SHP77 (cell line): ENCODE results near the gene EMC1.
"Not testable (repeated sequence)": the region's sequence is repeated elsewhere in the genome, so short reads cannot be mapped to it uniquely, and the experiment has no call there.

Experiments
- DNase-seq, 2 experiments: peaks; one replicate each; lab custom pipeline; 2025; lab: John Stamatoyannopoulos, UW

EMC1 gene

DNA sequence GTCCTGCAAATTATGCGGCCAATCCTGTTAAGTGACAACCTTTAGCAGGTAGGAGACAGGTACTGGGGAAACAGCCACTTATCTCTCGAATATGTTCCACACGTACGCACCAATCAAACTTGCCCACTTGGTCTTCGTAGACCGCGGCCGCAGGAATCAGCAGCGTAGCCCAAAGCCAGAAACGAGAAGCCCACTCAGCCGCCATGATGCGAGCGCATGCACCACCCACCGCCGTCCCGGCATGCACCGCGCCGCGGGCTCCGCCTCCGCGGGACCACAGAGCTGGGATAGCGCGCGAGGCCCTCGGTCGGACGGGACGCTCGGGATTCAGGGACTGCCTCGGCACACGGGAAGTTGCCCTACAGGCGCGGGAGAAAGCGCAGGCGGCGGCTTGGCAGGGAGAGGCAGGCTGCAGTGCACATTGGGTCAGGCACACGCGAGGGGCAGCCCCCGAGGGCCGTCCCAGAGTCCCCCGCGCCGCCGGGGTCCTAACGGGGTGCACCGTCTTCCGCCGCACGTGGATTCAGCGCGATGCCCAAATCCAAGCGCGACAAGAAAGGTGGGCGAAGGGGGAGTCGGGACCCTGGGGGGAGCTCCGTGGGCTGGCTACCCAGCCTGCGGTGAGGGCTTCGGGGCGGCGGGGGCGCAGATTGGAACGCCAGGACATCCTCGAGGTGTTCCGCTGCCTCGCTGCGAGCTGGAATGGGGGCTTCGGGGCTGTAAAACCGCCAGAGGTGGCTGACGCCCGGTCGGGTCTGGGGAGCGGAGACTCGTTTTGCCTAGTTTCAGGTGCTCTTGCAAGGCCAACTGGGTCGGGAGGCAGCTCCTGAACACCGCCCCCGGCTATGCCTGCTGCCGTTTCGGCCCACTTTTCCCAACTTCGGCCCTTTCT is at the start of gene EMC1, which contains the start of gene MRTO4:
Gene EMC1, minus strand, starts transcription at position 220 of the 892 bp plus-strand sequence. Its CDS starts 15 bp downstream, at position 205.
Gene MRTO4, plus strand, starts transcription at position 501 of the 892 bp plus-strand sequence. Its CDS starts 31 bp downstream, at position 532.
- peak; percentile 70 to 83 for DNase-seq

DNA sequence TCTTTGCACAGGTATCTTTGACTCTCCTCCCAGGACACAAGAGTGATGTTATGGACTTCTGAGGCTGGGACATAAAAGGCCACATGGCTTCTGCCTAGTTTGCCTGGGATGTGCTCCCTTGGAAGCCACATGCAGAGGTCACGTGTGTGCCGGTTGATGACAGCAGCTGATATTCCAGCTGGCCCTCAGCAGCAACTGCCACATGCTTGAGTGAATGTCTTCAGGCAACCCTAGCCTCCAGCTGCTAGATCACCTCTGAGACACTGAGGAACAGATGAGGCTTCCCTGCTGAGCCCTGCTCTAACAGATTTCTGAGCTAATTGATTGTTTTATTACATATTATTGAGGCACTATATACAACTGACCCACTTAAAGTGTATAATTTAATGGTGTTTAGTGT is 48.9 kb upstream of the EMC1 start:
- peak; percentile 31 to 34 for DNase-seq

DNA sequence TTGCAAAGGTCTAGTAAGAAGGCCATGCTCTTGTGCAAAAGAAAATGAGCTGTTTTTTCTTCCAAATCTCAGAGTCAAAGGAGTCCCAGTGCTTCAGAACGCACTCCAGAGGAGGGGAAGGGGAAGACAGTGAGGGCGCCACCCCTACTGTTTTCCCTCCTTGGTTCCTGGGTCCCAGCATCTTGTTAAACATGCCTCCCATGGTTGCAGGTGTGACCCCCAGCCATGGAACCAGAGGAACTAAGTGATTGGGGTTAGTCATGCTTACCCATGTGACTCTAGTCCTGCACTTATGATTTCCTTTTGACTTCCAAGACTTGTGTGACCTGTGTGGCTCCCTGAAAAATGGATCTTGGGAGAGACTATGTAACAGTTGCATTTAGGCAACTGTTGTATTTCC is 43.3 kb upstream of the EMC1 start:
- DNase-seq = no peak

DNA sequence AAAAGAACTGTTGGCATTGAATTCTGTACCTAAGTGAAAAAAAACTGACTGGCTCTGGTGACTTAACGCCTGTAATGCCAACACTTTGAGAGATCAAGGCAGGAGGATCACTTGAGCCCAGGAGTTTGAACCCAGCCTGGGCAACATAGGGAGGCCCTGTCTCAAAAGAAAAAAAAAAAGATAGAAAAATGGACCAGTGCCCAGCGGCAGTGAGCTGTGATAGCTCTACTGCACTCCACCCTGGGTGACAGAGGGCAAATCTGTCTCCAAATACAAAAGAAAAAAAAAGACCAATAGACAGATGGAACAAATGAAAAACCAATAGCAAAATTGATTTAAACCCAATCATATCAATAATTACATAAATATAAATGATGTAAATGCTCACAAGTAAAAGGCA is 37.9 kb upstream of the EMC1 start:
- no peak for DNase-seq

DNA sequence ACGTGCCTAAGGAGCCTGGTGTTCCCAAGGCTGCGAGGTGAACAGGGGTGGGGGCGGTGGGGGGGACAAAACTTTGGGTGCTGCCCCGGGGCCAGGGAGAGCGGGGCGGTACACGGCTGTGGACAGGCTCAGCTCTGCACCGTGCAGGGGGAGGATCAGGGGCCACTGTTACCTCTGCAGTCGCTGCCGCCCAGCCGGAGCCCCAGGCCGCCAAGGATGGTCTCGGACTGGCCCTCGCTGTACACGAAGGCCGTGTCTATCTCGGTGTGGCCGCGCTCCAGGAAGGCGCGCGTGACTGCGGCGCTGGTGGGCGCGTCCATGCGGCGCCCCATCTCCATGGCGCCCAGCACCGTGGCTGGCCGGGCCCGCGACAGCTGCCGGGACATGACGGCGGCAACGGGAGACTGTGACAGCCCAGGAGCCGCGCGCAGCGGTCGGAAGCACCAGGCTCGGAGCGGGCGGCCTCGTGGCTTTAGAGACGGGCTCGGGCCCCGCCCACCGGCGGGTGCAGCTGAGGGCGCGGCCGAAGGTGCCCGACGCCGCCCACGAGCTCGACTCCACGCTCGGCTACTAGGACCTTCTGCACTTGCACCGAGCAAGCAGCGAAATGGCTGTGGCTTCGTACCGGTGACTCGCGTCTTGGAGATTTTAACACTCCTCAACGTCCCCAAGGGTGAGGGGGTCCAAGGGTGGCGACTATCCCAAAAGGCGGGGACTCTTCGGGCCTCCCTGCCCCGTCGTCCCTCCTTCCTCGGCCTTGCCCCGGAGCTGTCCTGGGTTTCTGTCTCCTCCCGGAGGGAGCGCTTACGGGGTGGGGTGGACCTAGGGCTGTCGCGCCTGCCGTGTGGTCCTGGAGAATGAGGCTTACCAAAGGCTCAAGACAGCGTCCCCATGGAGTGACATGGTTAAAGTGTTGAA is 37.3 kb upstream of the EMC1 start, which contains the start of gene AKR7A3:
Gene AKR7A3, minus strand, starts transcription at position 447 of the 918 bp plus-strand sequence. Its CDS starts 61 bp downstream, at position 386.
- peak; percentile 60 to 82 for DNase-seq

DNA sequence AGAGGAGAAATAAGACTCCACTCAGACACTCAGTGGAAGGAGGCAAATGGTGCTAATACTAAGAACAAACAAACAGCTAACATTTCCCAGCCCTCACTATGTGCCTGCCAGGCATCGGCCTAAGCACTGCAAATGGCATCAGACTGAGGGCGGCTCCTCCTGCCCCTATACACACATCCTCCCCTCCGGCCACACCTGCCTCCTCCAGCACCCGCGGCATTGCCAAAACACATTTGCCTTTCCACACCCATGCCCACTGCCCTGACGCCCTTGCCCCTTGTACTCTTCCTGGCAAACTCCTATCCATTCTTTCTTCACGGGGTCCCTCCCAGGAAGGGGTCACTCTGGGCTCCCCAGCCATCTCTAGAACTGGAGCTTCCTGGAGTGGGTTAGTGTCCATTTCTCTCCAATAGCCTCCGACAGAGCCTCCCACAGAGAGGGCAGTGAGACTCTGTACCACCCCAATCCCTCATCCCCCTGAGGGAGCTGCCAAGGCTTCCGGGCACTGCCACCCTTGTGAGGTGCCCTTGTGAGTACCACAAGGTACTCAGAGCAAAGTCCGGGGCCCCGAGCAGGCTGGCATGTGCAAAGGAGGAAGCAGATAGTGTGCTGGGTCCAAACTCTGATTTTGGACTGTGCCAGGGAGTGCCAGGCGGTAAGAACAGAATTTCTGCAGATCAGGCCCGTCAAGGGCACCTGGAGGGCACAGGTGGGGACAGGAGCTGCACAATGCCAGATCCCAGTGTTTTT is 36.3 kb upstream of the EMC1 start:
- DNase-seq = peak in 1 of 2 experiments; percentile 13

DNA sequence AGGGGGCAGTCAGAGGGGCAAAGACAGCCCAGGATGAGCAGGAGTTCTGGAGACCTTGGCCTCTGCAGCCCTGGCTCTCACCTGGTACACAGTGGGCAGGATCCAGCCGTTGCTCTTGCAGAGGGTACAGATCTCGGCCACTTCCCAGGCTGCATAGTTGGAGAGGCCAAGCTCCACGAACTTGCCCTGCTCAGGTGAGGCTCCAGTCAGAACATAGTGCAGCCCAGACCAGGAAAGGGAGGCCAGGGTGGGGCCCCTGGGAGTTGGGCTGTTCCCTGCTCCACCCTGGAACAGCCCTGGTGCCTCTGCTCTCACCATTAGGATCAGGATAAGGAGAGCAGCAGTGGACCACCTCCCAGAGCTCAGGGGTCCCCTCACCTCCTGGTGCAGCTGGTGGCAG is 34.5 kb upstream of the EMC1 start:
- DNase-seq = not testable (repeated sequence)

DNA sequence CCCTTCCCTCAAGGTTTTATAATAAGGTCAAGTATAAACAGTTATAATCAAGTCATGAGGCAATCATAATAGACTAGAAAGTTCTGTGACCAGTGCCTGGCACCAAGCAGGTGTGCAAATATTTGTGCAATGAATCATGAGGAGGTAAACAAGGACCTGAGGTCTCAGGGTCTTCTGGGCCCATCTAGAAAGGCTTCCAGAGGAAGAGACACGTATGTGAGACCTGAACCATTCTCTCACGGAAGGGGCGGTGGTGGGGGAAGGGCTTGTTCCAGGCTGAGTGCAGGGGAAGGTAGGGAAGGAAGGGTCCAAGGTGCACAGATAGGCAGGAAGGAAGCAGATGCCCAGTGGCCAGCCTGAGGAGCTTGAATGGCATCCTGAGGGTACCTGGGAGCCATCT is 34.0 kb upstream of the EMC1 start:
- not testable (repeated sequence) for DNase-seq

DNA sequence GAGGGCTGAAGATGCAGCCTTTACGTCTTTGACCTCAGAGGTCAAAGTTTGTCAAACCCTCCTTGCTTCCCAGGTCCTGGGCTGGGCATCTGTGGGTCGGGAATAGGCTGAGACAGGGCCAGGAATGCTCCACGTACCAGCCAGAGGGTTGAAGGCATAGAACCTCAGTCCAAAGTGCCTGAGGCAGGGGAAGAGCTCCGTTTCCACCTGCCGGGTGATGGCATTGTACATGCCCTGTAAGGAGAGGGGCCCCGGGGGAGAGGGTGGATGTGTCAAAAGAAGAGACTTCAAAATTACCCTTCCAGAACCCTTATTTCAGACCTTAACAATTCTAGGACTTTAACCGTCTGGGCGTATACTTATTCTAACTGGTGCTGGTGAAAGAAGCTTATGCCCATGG is 33.6 kb upstream of the EMC1 start:
- no peak for DNase-seq

DNA sequence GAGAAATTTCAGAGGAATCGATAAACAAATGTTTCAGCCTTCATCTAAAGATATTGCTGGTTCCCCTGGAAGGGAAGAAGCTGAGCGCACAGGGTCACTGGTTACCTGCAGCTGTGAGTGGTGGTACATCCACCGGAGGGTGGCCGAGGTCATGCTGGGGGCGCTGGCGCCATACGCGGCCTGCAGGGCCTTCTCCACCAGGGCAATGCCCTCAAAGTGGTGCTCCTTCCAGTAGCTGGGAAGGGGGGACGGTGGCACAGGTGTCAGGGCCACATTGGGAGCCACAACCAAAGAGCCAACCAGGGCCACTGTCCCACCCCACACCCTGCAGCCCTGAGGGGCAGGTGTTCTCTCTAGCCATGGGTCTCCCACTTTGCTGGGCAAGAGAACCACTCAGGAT is 32.6 kb upstream of the EMC1 start:
- DNase-seq = no peak

DNA sequence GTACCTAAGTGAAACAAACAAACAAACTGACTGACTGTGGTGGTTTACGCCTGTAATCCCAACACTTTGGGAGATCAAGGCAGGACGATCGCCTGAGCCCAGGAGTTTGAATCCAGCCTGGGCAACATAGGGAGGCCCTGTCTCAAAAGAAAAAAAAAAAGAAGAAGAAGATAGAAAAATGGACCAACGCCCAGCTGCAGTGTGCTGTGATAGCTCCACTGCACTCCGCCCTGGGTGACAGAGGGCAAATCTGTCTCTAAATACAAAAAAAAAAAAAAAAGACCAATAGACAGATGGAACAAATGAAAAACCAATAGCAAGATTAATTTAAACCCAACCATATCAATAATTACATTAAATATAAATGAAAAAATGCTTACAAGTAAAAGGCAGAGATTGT is 23.3 kb upstream of the EMC1 start:
- DNase-seq = no peak

DNA sequence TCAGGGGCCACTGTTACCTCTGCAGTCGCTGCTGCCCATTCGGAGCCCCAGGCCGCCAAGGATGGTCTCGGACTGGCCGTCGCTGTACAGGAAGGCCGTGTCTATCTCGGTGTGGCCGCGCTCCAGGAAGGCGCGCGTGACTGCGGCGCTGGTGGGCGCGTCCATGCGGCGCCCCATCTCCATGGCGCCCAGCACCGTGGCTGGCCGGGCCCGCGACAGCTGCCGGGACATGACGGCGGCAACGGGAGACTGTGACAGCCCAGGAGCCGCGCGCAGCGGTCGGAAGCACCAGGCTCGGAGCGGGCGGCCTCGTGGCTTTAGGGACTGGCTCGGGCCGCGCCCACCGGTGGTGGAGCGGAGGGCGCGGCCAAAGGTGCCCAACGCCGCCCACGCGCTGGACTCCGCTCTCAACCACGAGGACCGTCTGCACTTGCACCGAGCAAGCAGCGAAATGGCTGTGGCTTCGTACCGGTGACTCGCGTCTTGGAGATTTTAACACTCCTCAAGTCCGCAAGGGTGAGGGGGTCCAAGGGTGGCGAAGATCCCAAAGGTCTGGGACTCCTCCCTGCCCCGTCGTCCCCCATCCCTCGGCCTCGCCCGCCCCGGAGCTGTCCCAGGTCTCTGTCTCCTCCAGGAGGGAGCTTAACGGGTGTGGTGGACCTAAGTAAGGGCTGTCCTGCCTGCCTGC is 22.7 kb upstream of the EMC1 start:
- not testable (repeated sequence) for DNase-seq

DNA sequence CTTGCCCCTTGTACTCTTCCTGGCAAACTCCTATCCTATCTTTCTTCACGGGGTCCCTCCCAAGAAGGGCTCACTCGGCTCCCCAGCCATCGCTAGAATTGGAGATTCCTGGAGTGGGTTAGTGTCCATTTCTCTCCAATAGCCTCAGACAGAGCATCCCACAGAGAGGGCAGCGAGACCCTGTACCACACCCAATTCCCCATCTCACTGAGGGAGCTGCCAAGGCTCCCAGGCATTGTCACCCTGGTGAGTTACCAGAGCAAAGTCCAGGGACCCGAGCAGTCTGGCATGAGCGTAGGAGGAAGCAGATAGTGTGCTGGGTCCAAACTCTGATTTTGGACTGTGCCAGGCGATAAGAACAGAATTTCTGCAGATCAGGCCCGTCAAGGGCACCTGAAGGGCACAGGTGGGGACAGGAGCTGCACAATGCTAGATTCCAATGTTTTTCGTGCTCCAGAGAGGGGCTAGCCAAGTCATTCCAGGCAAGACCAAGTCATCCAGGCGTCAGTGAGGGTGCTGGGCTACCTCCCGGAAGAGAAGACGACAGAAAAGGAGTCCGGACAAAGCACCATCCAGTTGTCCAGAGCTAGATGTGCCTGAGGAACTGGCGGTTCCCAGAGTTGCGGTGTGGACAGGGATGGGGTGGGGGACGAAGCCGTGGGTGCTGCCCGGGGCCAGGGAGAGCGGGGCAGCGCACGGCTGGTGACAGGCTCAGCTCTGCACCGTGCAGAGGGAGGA is 22.0 kb upstream of the EMC1 start:
- DNase-seq = no peak

DNA sequence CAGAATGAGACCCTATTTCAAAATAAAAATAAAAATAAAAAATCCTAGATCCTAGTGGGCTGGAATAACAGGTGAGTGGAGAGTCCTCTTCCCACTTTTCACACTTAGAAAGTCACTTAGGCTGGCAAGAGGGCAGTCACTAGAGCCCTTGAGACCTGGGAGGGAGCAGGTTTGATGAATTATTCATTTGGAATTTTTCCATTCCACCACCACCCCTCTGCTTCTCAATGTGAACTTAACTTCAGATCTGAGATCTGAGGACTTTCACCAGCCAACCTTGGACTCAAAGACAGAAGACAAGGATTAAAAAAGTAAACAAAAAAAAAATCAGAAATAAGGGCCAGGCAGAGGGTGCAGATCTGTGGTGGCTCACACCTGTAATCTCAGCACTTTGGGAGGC is 20.7 kb upstream of the EMC1 start:
- no peak for DNase-seq

DNA sequence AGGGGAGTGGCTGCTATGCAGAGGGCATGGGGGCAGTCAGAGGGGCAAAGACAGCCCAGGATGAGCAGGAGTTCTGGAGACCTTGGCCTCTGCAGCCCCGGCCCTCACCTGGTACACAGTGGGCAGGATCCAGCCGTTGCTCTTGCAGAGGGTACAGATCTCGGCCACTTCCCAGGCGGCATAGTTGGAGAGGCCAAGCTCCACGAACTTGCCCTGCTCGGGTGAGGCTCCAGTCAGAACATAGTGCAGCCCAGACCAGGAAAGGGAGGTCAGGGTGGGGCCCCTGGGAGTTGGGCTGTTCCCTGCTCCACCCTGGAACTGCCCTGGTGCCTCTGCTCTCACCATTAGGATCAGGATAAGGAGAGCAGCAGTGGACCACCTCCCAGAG is 19.0 kb upstream of the EMC1 start:
- not testable (repeated sequence) for DNase-seq

DNA sequence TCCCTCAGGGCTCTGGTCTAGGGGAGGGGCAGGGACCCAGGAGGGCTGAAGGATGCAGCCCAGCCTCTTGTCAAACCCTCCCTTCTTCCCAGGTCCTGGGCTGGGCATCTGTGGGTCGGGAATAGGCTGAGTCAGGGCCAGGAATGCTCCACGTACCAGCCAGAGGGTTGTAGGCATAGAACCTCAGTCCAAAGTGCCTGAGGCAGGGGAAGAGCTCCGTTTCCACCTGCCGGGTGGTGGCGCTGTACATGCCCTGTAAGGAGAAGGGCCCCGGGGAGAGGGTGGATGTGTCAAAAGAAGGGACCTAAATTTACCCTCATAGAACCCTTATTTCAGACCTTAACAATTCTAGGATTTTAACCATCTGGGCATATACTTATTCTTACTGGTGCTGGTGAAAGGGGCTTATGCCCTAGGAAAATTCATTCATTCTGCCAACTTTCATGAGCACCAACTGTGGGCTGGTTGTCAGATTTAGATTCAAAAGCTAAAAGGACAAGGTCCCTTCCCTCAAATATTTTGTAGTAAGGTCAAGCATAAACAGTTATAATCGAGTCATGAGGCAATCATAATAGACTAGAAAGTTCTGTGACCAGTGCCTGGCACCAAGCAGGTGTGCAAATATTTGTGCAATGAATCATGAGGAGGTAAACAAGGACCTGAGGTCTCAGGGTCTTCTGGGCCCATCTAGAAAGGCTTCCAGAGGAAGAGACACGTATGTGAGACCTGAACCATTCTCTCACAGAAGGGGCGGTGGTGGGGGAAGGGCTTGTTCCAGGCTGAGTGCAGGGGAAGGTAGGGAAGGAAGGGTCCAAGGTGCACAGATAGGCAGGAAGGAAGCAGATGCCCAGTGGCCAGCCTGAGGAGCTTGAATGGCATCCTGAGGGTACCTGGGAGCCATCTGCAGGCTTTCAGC is 18.4 kb upstream of the EMC1 start:
- not testable (repeated sequence) for DNase-seq

DNA sequence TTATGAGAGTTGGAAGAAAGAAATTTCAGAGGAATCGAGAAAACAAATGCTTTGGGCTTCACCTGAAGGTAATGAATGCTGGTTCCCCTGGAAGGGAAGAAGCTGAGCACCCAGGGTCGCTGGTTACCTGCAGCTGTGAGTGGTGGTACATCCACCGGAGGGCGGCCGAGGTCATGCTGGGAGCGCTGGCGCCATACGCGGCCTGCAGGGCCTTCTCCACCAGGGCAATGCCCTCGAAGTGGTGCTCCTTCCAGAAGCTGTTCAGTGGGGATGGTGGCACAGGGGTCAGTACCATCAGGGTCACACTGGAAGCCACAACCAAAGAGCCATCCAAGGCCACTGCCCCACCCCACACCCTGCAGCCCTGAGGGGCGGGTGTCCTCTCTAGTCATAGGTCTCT is 17.1 kb upstream of the EMC1 start:
- DNase-seq = no peak

DNA sequence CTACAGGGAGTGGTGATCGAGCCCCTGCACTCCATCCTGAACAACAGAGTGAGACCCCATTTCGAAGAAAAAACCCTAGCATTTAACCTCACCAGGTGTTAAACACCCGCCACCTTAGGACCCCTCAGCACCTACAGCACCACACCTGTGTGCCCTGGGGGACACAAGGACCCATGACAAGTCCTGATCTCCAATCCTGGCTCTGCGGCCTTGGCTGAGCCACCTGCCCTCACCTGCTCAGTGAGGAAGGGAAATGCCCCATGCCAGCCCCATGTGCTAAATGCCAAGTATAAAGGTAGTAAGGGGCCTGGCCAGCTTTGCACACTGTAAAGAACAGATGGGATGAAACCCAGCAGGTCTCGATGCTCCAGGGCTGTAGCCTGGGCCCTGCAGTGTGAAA is 11.4 kb upstream of the EMC1 start:
- no peak for DNase-seq

DNA sequence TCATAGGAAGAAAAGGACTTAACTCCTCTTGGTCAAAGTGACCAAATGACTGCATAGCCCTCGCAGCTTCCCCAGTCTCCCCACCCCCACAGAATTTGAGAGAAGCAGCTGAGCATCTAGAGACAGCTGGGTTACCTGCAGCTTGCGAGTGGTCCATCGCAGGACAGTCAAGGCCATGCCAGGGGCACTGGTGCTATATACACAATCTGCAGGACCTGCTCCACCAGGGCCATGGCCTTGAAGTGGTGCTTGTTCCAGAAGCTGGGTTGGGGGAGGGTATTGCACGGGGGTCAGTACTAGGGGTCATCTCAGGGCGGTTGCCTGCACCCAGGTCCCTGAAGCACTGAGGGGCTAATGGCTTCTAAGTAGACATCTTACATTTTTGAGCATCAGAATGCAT is 10.7 kb upstream of the EMC1 start:
- no peak for DNase-seq
